H1 (cell line): Measurements from ENCODE around the gene PLXNA3. TPM values are rescaled to one million over a fixed set of nuclear protein-coding genes. Genes with fewer than 3 reads are reported as not detected.

ENCODE experiments used
- CTCF ChIA-PET: fragments of 300-600 bp; sonication (Branson Sonifier 250); formaldehyde crosslinking; loops from one replicate; lab custom pipeline; 2021; ENCODE audit not compliant: partially characterized antibody; lab: Charles Lee
- POLR2A ChIA-PET: fragments of 300-600 bp; sonication (Branson Sonifier 250); formaldehyde crosslinking; loops from one replicate; lab custom pipeline; 2021; ENCODE audit warnings: inconsistent platforms; ENCODE audit not compliant: partially characterized antibody; lab: Charles Lee
- DNase-seq, 2 experiments: peaks; one replicate each; pipeline versions ENCODE4 v3.0.0 to v3.0.0-alpha.2; 2010 to 2022; ENCODE audit warnings: low spot score in 2 of 2, low read depth in 1 of 2, mixed read lengths in 1 of 2
- FAIRE-seq: peaks from 2 replicates; lab custom pipeline; 2011; peaks lifted over from hg19 to GRCh38; lab: Jason Lieb, UNC
- H2AFZ ChIP-seq: 2 replicates; pipeline ENCODE4 v1.8.1; 2012; ENCODE audit warnings: low read length, inconsistent platforms
- H2AK5ac ChIP-seq: 2 replicates; pipeline ENCODE4 v1.6.1; 2013; ENCODE audit warnings: low read depth, low read length
- H2BK120ac ChIP-seq: replicated peaks from 2 replicates; pipeline ENCODE3; 2013; ENCODE audit warnings: low read depth, low read length, inconsistent platforms
- H2BK12ac ChIP-seq: 2 replicates; pipeline ENCODE4 v1.6.1; 2013; ENCODE audit warnings: low read depth, low read length
- H2BK15ac ChIP-seq: 2 replicates; pipeline ENCODE4 v1.6.1; 2013; ENCODE audit warnings: low read length
- H2BK20ac ChIP-seq: 2 replicates; pipeline ENCODE4 v1.6.1; 2013; ENCODE audit warnings: low read length
- H2BK5ac ChIP-seq: 2 replicates; pipeline ENCODE4 v1.6.1; 2013; ENCODE audit warnings: low read depth, low read length
- H3K14ac ChIP-seq: 2 replicates; pipeline ENCODE4 v1.6.1; 2013; ENCODE audit warnings: inconsistent platforms; ENCODE audit not compliant: insufficient read length
- H3K18ac ChIP-seq: 2 replicates; pipeline ENCODE4 v1.6.1; 2013; ENCODE audit warnings: low read length; ENCODE audit errors: extremely low read depth
- H3K23ac ChIP-seq: 2 replicates; pipeline ENCODE4 v1.6.1; 2013; ENCODE audit warnings: inconsistent platforms; ENCODE audit not compliant: insufficient read length
- H3K23me2 ChIP-seq: 2 replicates; pipeline ENCODE4 v1.6.1; 2013; ENCODE audit warnings: low read depth, low read length
- H3K27ac ChIP-seq: 2 replicates; pipeline ENCODE4 v1.6.1; 2011; ENCODE audit warnings: low read depth, low read length, inconsistent platforms
- H3K27me3 ChIP-seq, 4 experiments: replicated peaks in 1 of 4; 1 replicate in 1 of 4; 2 replicates in 3 of 4; pipeline versions ENCODE4 v1.6.1 to v1.8.1; 2011 to 2013; ENCODE audit warnings: low read length in 3 of 4, mild to moderate bottlenecking in 3 of 4, inconsistent platforms in 2 of 4, mixed read lengths in 2 of 4, moderate library complexity in 1 of 4; ENCODE audit not compliant: control insufficient read depth in 3 of 4, insufficient read depth in 3 of 4; ENCODE audit errors: extremely low read depth in 1 of 4
- H3K36me3 ChIP-seq, 4 experiments: 2 replicates each; pipeline versions ENCODE4 v1.6.1 to v1.8.1; 2011 to 2013; ENCODE audit warnings: mild to moderate bottlenecking in 4 of 4, low read length in 3 of 4, moderate library complexity in 2 of 4, control low read depth in 1 of 4, inconsistent platforms in 1 of 4; ENCODE audit not compliant: insufficient read depth in 4 of 4, control insufficient read depth in 2 of 4
- H3K4ac ChIP-seq: replicated peaks from 2 replicates; pipeline ENCODE3; 2013; ENCODE audit warnings: low read length, low read depth, mixed read lengths, inconsistent platforms; ENCODE audit not compliant: insufficient read length
- H3K4me1 ChIP-seq, 4 experiments: replicated peaks in 1 of 4; 1 replicate in 1 of 4; 2 replicates in 3 of 4; pipeline versions ENCODE4 v1.6.1 to v1.8.1; 2011 to 2013; ENCODE audit warnings: low read length in 3 of 4, inconsistent platforms in 2 of 4, mixed read lengths in 1 of 4; ENCODE audit not compliant: insufficient read depth in 4 of 4, control insufficient read depth in 3 of 4
- H3K4me2 ChIP-seq, 2 experiments: 2 replicates each; pipeline versions ENCODE4 v1.6.1 to v1.8.1; 2011 to 2013; ENCODE audit warnings: low read depth in 2 of 2, low read length in 2 of 2, control low read depth in 1 of 2, inconsistent platforms in 1 of 2, mild to moderate bottlenecking in 1 of 2; ENCODE audit not compliant: insufficient read depth in 1 of 2
- H3K4me3 ChIP-seq, 4 experiments: fragments of 200-600, 300-600 bp in 1 of 4; sonication (generic), shearing (Covaris generic), sonication (Bioruptor Twin) in 1 of 4; 2 replicates each; pipeline versions ENCODE4 v1.5.1 to v1.8.1; 2011 to 2016; ENCODE audit warnings: low read length in 4 of 4, low read depth in 3 of 4, control low read depth in 2 of 4, inconsistent platforms in 2 of 4, mild to moderate bottlenecking in 2 of 4, mixed read lengths in 1 of 4, moderate library complexity in 1 of 4; ENCODE audit not compliant: insufficient read depth in 2 of 4; ENCODE audit errors: extremely low read depth in 1 of 4
- H3K56ac ChIP-seq: replicated peaks from 2 replicates; pipeline ENCODE3; 2013; ENCODE audit warnings: low read depth, mild to moderate bottlenecking, mixed read lengths, low read length, inconsistent platforms; ENCODE audit not compliant: insufficient read length
- H3K79me1 ChIP-seq: 2 replicates; pipeline ENCODE4 v1.6.1; 2013; ENCODE audit warnings: low read depth, low read length, control low read depth
- H3K79me2 ChIP-seq, 2 experiments: 2 replicates each; pipeline versions ENCODE4 v1.6.1 to v1.8.1; 2012 to 2013; ENCODE audit warnings: low read length in 2 of 2, mild to moderate bottlenecking in 2 of 2, inconsistent platforms in 1 of 2; ENCODE audit not compliant: insufficient read depth in 2 of 2, control insufficient read depth in 1 of 2
- H3K9ac ChIP-seq, 4 experiments: replicated peaks in 1 of 4; 1 replicate in 1 of 4; 2 replicates in 3 of 4; pipeline versions ENCODE4 v1.6.1 to v1.8.1; 2011 to 2013; ENCODE audit warnings: low read depth in 3 of 4, low read length in 3 of 4, control low read depth in 2 of 4, mild to moderate bottlenecking in 2 of 4, moderate library complexity in 2 of 4, inconsistent platforms in 1 of 4; ENCODE audit errors: extremely low read depth in 1 of 4
- H3K9me3 ChIP-seq, 2 experiments: 2 replicates each; pipeline versions ENCODE4 v1.6.1 to v1.8.1; 2012 to 2013; ENCODE audit warnings: mild to moderate bottlenecking in 2 of 2, moderate library complexity in 2 of 2, control low read depth in 1 of 2, inconsistent platforms in 1 of 2, low read depth in 1 of 2, low read length in 1 of 2, mixed read lengths in 1 of 2; ENCODE audit not compliant: insufficient read depth in 2 of 2
- H4K20me1 ChIP-seq, 2 experiments: replicated peaks in 1 of 2; 2 replicates each; pipeline versions ENCODE3 to v1.8.1; 2011 to 2013; ENCODE audit warnings: inconsistent platforms in 2 of 2, low read length in 2 of 2, mild to moderate bottlenecking in 1 of 2; ENCODE audit not compliant: insufficient read depth in 2 of 2, control insufficient read depth in 1 of 2
- H4K5ac ChIP-seq: 2 replicates; pipeline ENCODE4 v1.6.1; 2013; ENCODE audit warnings: low read length, low read depth, mixed read lengths, inconsistent platforms; ENCODE audit not compliant: insufficient read length
- H4K8ac ChIP-seq: 2 replicates; pipeline ENCODE4 v1.8.0; 2013; ENCODE audit warnings: mild to moderate bottlenecking, moderate library complexity, low read length, inconsistent platforms; ENCODE audit not compliant: insufficient read depth; ENCODE audit errors: extremely low read depth
- H4K91ac ChIP-seq: replicated peaks from 2 replicates; pipeline ENCODE3; 2013; ENCODE audit warnings: low read length, mixed read lengths, inconsistent platforms; ENCODE audit not compliant: insufficient read length
- KDM4A ChIP-seq: IDR thresholded peaks from one replicate; pipeline ENCODE4 v1.7.1; 2012; ENCODE audit warnings: low read depth, mild to moderate bottlenecking, moderate library complexity, low read length, inconsistent platforms; ENCODE audit not compliant: severe bottlenecking
- MAX ChIP-seq: IDR thresholded peaks from 2 replicates; pipeline ENCODE4 v1.6.1; 2012; ENCODE audit warnings: inconsistent platforms
- RNF2 ChIP-seq: fragments of 200-900, 300-1000 bp; sonication (generic); IDR thresholded peaks from 2 replicates; pipeline ENCODE4 v1.7.1; 2016; ENCODE audit warnings: borderline replicate concordance, low read depth, mild to moderate bottlenecking, antibody characterized with exemption, low read length; ENCODE audit not compliant: poor library complexity, severe bottlenecking; ENCODE audit errors: missing control alignments
- WGBS, 2 experiments: shearing (Covaris generic) in 1 of 2; methylation state at CpG; one replicate each; pipeline versions ENCODE4 v1.1.6 to v1.1.7; 2013 to 2015; ENCODE audit warnings: low lambda C conversion rate in 2 of 2, mixed read lengths in 2 of 2, inconsistent platforms in 1 of 2, low coverage in 1 of 2, missing lambda C conversion rate in 1 of 2; ENCODE audit not compliant: insufficient replicate concordance in 2 of 2, insufficient coverage in 1 of 2, insufficient read length in 1 of 2; ENCODE audit errors: extremely low coverage in 1 of 2, missing lambda C conversion rate in 1 of 2; 5-methylcytosine and 5-hydroxymethylcytosine counted together
- polyA plus RNA-seq, 7 experiments: library from polyadenylated mRNA; depleted of rRNA in 3 of 7; stranded (reverse) in 5 of 7; unstranded in 2 of 7; fragments of >200 nt in 5 of 7; fragments of 200-250 nt in 2 of 7; gene quantifications; 1 replicate in 5 of 7; 2 replicates in 1 of 7; 4 replicates in 1 of 7; pipeline versions ENCODE4 v1.2.1 to v1.2.3, GENCODE V29; 2011 to 2013; ENCODE audit warnings: missing spikeins in 2 of 7, mixed read lengths in 2 of 7
- total RNA-seq: library from RNA; stranded (reverse); fragmentation: NEBNext Ultra II Directional; extraction: Animal tissue kit (Norgen Biotek cat#: 25700); gene quantifications from 2 replicates; pipeline ENCODE4 v1.2.1, GENCODE V29; 2021

PLXNA3 gene
- total and polyA plus RNA-seq, 2 of the 8 experiments (the other 6 are each of a cell fraction or from before 2014, with no cell fraction given), result 10.7 to 18.2 TPM

GRCh38 chrX:154436374-154436982, 21.6 kb upstream of the PLXNA3 start:
- Histone ChIP-seq H4K91ac (no peak overlapping the region), H2BK120ac (no peak overlapping the region), H3K9me3 (no peaks in the 10 kb centered on the region), H3K36me3 (peaks cover 0 to 30% (median 15%) of the 10 kb centered on the region in 4 experiments; a peak in 6 of 8 replicates), H3K9ac (peak overlapping the region; percentile 5 to 67 (median 53); a peak in 3 of 7 replicates), H3K4ac (no peak overlapping the region), H2BK12ac (no peak overlapping the region), H4K20me1 (peaks cover 0 to 13% of the 10 kb centered on the region in 2 experiments), H2AFZ (no peak overlapping the region), H3K4me2 (peak overlapping the region; percentile 42 to 66), H3K56ac (no peak overlapping the region), H2BK5ac (no peak overlapping the region), H4K5ac (no peak overlapping the region), H2AK5ac (no peak overlapping the region), H3K79me2 (peaks cover 0 to 17% of the 10 kb centered on the region in 2 experiments; a peak in 2 of 4 replicates), H3K27me3 (no peaks in the 10 kb centered on the region), H3K23ac (no peak overlapping the region), H2BK20ac (no peak overlapping the region), H3K18ac (no peak overlapping the region), H3K79me1 (no peaks in the 10 kb centered on the region), H2BK15ac (no peak overlapping the region), H3K4me3 (peak overlapping the region; percentile 30 to 86 (median 51); a peak in 7 of 8 replicates), H3K4me1 (peaks cover 0 to 6% (median 4%) of the 10 kb centered on the region in 4 experiments; a peak in 6 of 7 replicates), H3K27ac (peak overlapping the region; percentile 67; the same call in 1 of the 2 replicates), H4K8ac (peak overlapping the region; percentile 51; the same call in 1 of the 2 replicates), H3K23me2 (peaks cover 2% of the 10 kb centered on the region; the same call in 1 of the 2 replicates), H3K14ac (no peak overlapping the region)
- ChIA-PET POLR2A (interaction anchor here (2.2 to 2.6 kb wide), 2 partner anchors 11 to 36 kb away, joined by 8 to 9 read pairs; no protein-coding TSS in a partner anchor), CTCF (no interaction called here)
- FAIRE-seq (no peak), DNase-seq (peak in 1 of 2 experiments; percentile 57)
- 10% methylated on average over 29 of the region's 78 CpGs; no CpG with 5 or more reads in 1 of the 2 experiments for WGBS, 2 experiments
- TF ChIP-seq KDM4A (peak; percentile 25), MAX (peak; percentile 53), RNF2 (no peak)
